B cell (primary cell): ENCODE data around the gene UBL3. TPM values are rescaled to one million over a fixed set of nuclear protein-coding genes. Genes with fewer than 3 reads are reported as not detected.

Source experiments
- ATAC-seq: fragments of 200-7000 bp; cut with Tn5 transposase; one replicate; pipeline ENCODE4 v1.10.0; 2021; ENCODE audit warnings: low read depth, mild to moderate bottlenecking, moderate number of reproducible peaks, moderate library complexity
- CTCF ChIA-PET: fragments of 350-600 bp; sonication (Branson Sonifier 250); formaldehyde crosslinking; loops from one replicate; lab custom pipeline; 2021; ENCODE audit warnings: antibody characterized with exemption, inconsistent platforms; lab: Charles Lee
- POLR2A ChIA-PET: fragments of 350-600 bp; sonication (Branson Sonifier 250); formaldehyde crosslinking; loops from one replicate; lab custom pipeline; 2021; ENCODE audit warnings: antibody characterized with exemption; lab: Charles Lee
- DNase-seq: peaks from one replicate; pipeline ENCODE4 v3.0.0; 2013
- H2AFZ ChIP-seq: 2 replicates; pipeline ENCODE4 v1.6.1; 2012; ENCODE audit warnings: mild to moderate bottlenecking, low read depth, low read length; ENCODE audit not compliant: insufficient read depth, poor library complexity, severe bottlenecking
- H3K27ac ChIP-seq, 2 donors: 1 replicate in 1 of 2; 2 replicates in 1 of 2; pipeline ENCODE4 v1.5.1; 2012 to 2013; ENCODE audit warnings: low read length in 2 of 2, mild to moderate bottlenecking in 2 of 2, moderate library complexity in 1 of 2
- H3K27me3 ChIP-seq, 4 experiments: fragments of 200-600 bp in 1 of 4; sonication (generic) in 1 of 4; replicated peaks in 1 of 4; 1 replicate in 2 of 4; 2 replicates in 2 of 4; pipeline versions ENCODE4 v1.6.1 to v1.7.0; 2013 to 2016; ENCODE audit warnings: low read length in 3 of 4, mild to moderate bottlenecking in 2 of 4, mixed read lengths in 1 of 4, moderate library complexity in 1 of 4; ENCODE audit not compliant: insufficient read depth in 4 of 4, control insufficient read depth in 3 of 4; ENCODE audit errors: control extremely low read depth in 1 of 4
- H3K36me3 ChIP-seq, 2 experiments: replicated peaks in 1 of 2; 1 replicate in 1 of 2; 2 replicates in 1 of 2; pipeline versions ENCODE4 v1.6.1 to v1.7.1; 2013; ENCODE audit warnings: low read length in 1 of 2; ENCODE audit not compliant: insufficient read depth in 2 of 2, control insufficient read depth in 1 of 2; ENCODE audit errors: control extremely low read depth in 1 of 2, extremely low read depth in 1 of 2
- H3K4me1 ChIP-seq, 2 donors: fragments of 200-600 bp in 1 of 2; sonication (generic) in 1 of 2; 1 replicate in 1 of 2; 2 replicates in 1 of 2; pipeline versions ENCODE4 v1.5.1 to v1.6.1; 2013 to 2017; ENCODE audit warnings: low read length in 2 of 2; ENCODE audit not compliant: control insufficient read depth in 2 of 2, insufficient read depth in 2 of 2
- H3K4me2 ChIP-seq: replicated peaks from 2 replicates; pipeline ENCODE3; 2012; ENCODE audit warnings: mild to moderate bottlenecking, low read depth, low read length; ENCODE audit not compliant: poor library complexity, severe bottlenecking
- H3K4me3 ChIP-seq, 5 experiments: fragments of 200-600 bp in 1 of 5; sonication (generic) in 1 of 5; 1 replicate in 3 of 5; 2 replicates in 2 of 5; pipeline versions ENCODE4 v1.5.1 to v1.7.0; 2011 to 2016; ENCODE audit warnings: low read length in 4 of 5, mild to moderate bottlenecking in 4 of 5, low read depth in 2 of 5, control low read depth in 1 of 5, moderate library complexity in 1 of 5; ENCODE audit not compliant: insufficient read depth in 1 of 5; ENCODE audit errors: control extremely low read depth in 1 of 5, extremely low read depth in 1 of 5
- H3K79me2 ChIP-seq: fragments of 200-600 bp; sonication (generic); one replicate; pipeline ENCODE4 v1.6.0; 2016; ENCODE audit warnings: low read length; ENCODE audit not compliant: control insufficient read depth, insufficient read depth
- H3K9ac ChIP-seq: fragments of 200-600 bp; sonication (generic); 2 replicates; pipeline ENCODE4 v1.6.1; 2017; ENCODE audit warnings: mild to moderate bottlenecking, low read length, moderate library complexity
- H3K9me3 ChIP-seq, 3 donors: one replicate each; pipeline versions ENCODE4 v1.6.1 to v1.7.1; 2013; ENCODE audit warnings: low read length in 2 of 3; ENCODE audit not compliant: control insufficient read depth in 2 of 3, insufficient read depth in 1 of 3; ENCODE audit errors: control extremely low read depth in 1 of 3
- H4K20me1 ChIP-seq: 2 replicates; pipeline ENCODE4 v1.6.0; 2012; ENCODE audit warnings: mild to moderate bottlenecking, low read length; ENCODE audit not compliant: insufficient read depth, control insufficient read depth, poor library complexity, severe bottlenecking
- H3K27ac Mint-ChIP-seq: one replicate; pipeline ENCODE4 v1.8.0; 2021; ENCODE audit warnings: mixed read lengths
- H3K27me3 Mint-ChIP-seq: one replicate; pipeline ENCODE4 v1.8.0; 2021; ENCODE audit warnings: mixed read lengths
- H3K4me1 Mint-ChIP-seq: one replicate; pipeline ENCODE4 v1.8.0; 2021; ENCODE audit warnings: mixed read lengths
- H3K4me3 Mint-ChIP-seq: one replicate; pipeline ENCODE4 v1.8.0; 2021; ENCODE audit warnings: mixed read lengths
- H3K9me3 Mint-ChIP-seq: one replicate; pipeline ENCODE4 v1.8.0; 2022; ENCODE audit warnings: mixed read lengths; ENCODE audit not compliant: insufficient read depth
- EZH2 ChIP-seq: IDR thresholded peaks from 2 replicates; pipeline ENCODE4 v1.6.1; 2012; ENCODE audit warnings: borderline replicate concordance, low read depth, mild to moderate bottlenecking, moderate library complexity, low read length; ENCODE audit not compliant: insufficient read depth, poor library complexity, severe bottlenecking
- WGBS: methylation state at CpG from one replicate; pipeline ENCODE4 v1.1.5; 2013; ENCODE audit warnings: missing lambda C conversion rate; ENCODE audit not compliant: insufficient coverage; 5-methylcytosine and 5-hydroxymethylcytosine counted together
- intact Hi-C: fragments of 100-400 bp; cut with micrococcal nuclease; formaldehyde crosslinking; loops from one replicate; pipeline ENCODE4 v1.10.0; 2022
- polyA plus RNA-seq: library from polyadenylated mRNA; depleted of rRNA; stranded (reverse); fragments of >200 nt; gene quantifications from 2 replicates; pipeline ENCODE4 v1.2.3, GENCODE V29; 2012
- total RNA-seq, 2 donors: library from RNA; stranded (reverse); fragments of 120-200 nt in 1 of 2; gene quantifications; 1 replicate in 1 of 2; 2 replicates in 1 of 2; pipeline versions ENCODE4 v1.2.3 to v1.2.4, GENCODE V29; 2013 to 2022
- TF ChIP-seq, protein P1 (sequence below): fragments of 200-600 bp; IDR thresholded peaks from one replicate; pipeline ENCODE4 v1.8.0; 2022; ENCODE audit warnings: antibody characterized with exemption, mild to moderate bottlenecking

Gene UBL3
- total and polyA plus RNA-seq, 2 donors (not counting 1 experiment from before 2014, with no cell fraction given): 7.3 to 27.9 TPM

DNA sequence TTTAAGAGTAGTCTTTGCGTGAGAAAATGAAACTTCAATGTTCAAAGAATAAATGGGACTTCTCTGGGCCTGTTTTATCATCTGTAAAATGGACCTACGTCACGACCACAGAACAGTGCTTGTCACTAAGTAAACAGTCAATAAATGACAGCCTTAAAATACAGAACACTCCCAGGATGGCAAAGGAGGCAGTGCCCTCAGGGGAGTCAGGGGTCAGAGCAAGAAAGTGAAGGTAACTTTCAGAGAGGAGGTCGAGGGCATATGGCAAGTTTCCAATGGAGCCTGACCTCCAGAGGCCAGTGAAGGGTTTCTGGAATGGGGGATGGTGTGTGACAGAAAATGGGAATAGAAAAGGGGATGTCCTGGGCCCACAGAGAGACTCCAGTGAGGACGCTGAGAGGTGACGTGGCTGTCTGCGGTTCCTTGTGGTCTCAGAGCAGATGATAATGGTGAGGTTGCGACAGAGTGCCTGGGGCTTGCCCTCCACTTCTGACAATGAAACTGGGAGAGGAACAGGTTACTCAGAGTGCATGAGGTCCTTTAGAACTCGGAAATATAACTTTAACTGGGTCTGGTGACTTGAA, 91.8 kb downstream of the UBL3 start:
- H3K27me3 Mint-ChIP-seq: peaks cover 1% of the 10 kb centered on the region
- ChIA-PET CTCF (interaction anchor here (0.8 to 3.1 kb wide), 3 partner anchors 12 to 250 kb away, joined by 3 to 15 read pairs (median 3); no protein-coding TSS in a partner anchor), POLR2A (no interaction called here)
- intact Hi-C loops: no loop called here
- H3K4me1 Mint-ChIP-seq: peaks cover 30% of the 10 kb centered on the region
- H4K20me1 ChIP-seq: no peaks in the 10 kb centered on the region
- H3K9ac ChIP-seq: peak overlapping the region; percentile 14
- H3K36me3 ChIP-seq: no peaks in the 10 kb centered on the region
- no peaks in the 10 kb centered on the region for H3K27me3 ChIP-seq
- DNase-seq (peak; percentile 73), ATAC-seq (peak; percentile 76)
- WGBS: 40% methylated on average over 6 of the region's 9 CpGs
- peaks cover 9 to 24% of the 10 kb centered on the region in 2 donors for H3K4me1 ChIP-seq
- peak overlapping the region; percentile 1 to 68 for H3K27ac ChIP-seq
- H3K9me3 Mint-ChIP-seq: no peaks in the 10 kb centered on the region
- peak overlapping the region; percentile 80 for H3K27ac Mint-ChIP-seq
- TF ChIP-seq EZH2: no peak
- TF ChIP-seq, protein P1, sequence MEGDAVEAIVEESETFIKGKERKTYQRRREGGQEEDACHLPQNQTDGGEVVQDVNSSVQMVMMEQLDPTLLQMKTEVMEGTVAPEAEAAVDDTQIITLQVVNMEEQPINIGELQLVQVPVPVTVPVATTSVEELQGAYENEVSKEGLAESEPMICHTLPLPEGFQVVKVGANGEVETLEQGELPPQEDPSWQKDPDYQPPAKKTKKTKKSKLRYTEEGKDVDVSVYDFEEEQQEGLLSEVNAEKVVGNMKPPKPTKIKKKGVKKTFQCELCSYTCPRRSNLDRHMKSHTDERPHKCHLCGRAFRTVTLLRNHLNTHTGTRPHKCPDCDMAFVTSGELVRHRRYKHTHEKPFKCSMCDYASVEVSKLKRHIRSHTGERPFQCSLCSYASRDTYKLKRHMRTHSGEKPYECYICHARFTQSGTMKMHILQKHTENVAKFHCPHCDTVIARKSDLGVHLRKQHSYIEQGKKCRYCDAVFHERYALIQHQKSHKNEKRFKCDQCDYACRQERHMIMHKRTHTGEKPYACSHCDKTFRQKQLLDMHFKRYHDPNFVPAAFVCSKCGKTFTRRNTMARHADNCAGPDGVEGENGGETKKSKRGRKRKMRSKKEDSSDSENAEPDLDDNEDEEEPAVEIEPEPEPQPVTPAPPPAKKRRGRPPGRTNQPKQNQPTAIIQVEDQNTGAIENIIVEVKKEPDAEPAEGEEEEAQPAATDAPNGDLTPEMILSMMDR: no peak
- peaks cover 0 to 5% (median 4%) of the 10 kb centered on the region in 3 donors for H3K9me3 ChIP-seq
- H3K4me3 Mint-ChIP-seq: peak overlapping the region; percentile 75
- peak overlapping the region; percentile 20 for H3K4me2 ChIP-seq
- peak overlapping the region; percentile 5 for H2AFZ ChIP-seq
- H3K79me2 ChIP-seq: no peaks in the 10 kb centered on the region
- H3K4me3 ChIP-seq: no peak overlapping the region

DNA sequence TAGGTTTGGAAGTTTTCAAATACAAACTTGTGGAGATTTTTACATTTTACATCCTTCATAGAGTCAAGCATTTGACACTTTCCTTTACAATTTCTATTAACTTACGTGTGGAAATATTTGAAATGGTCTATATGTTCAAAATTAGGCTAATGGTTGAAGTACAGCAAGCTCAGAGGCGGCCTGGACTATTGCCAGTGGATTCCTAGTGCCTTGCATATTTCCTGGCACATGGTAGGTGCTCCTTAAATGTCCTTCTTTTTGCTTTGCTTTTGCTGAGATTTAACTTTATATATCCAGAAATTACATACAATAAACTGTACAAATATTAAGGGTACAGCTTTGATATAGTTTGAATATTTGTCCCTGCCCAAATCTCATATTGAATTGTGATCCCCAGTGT, 93.9 kb downstream of the UBL3 start:
- WGBS: 80% methylated on average over 2 of the region's 2 CpGs
- H3K36me3 ChIP-seq: no peaks in the 10 kb centered on the region
- no peak for ATAC-seq
- no peak overlapping the region for H3K27ac Mint-ChIP-seq
- no peaks in the 10 kb centered on the region for H3K9me3 Mint-ChIP-seq
- peaks cover 0 to 5% (median 4%) of the 10 kb centered on the region in 3 donors for H3K9me3 ChIP-seq
- peaks cover 31% of the 10 kb centered on the region for H3K4me1 Mint-ChIP-seq
- H3K27ac ChIP-seq: no peak overlapping the region
- H3K27me3 Mint-ChIP-seq: peaks cover 3% of the 10 kb centered on the region
- no peaks in the 10 kb centered on the region for H4K20me1 ChIP-seq
- H3K9ac ChIP-seq: no peak overlapping the region
- ChIA-PET CTCF (no interaction called here), POLR2A (no interaction called here)
- no peaks in the 10 kb centered on the region for H3K27me3 ChIP-seq
- no peaks in the 10 kb centered on the region for H3K79me2 ChIP-seq
- no peak for DNase-seq
- intact Hi-C loops: no loop called here
- no peak overlapping the region for H3K4me2 ChIP-seq
- no peak overlapping the region for H2AFZ ChIP-seq
- no peak overlapping the region for H3K4me3 ChIP-seq
- H3K4me1 ChIP-seq: peaks cover 9 to 23% of the 10 kb centered on the region in 2 donors
- no peak overlapping the region for H3K4me3 Mint-ChIP-seq
- no peak for TF ChIP-seq EZH2
- TF ChIP-seq, protein P1: no peak
